Midbrain (tissue), 1 donor: ENCODE measurements around the gene ETV3L.

Experiments
- DNase-seq: peaks from one replicate; lab custom pipeline; 2025; lab: John Stamatoyannopoulos, UW

Gene ETV3L

DNA sequence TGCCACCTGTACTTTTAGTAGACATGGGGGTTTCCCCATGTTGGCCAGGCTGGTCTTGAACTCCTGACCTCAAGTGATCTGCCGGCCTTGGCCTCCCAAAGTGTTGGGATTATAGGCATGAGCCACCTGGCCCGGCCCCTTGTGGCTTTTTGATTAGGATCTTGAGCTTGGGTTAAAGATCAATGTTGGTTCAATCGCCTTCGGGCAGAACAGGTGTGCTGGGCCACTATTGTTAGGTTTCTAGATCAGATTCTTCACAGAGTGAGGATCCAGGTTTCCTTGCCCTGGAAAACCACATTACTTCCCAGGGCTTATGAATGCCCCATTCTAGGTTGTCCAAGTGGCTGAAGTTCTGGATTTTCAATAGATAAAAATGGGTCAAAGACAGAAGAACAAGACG is 32.5 kb upstream of the ETV3L start:
- no peak for DNase-seq

- no peak for DNase-seq
Measured at GRCh38 chr1:157131281-157131680, 31.7 kb upstream of the ETV3L start.

DNA sequence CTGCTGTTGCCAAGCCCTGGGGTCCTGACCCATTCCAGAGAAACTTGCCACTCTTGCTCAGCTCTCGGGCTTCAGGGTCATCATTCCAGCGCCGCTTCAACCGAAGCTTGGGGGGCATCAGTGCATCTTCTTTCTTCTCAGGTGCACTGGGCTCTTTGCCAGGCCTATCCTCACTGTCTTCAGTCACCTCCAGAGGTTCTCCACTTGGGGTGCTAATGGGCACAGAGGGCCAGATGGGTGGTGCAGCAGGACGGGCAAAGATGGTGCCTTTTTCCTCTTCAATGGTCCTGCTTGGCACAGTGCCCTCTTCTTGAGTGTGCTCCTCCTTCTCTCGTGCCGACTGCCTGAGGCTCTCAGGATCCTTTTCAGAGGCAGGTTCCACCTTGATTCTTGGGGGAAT is 25.2 kb upstream of the ETV3L start:
- DNase-seq: no peak

GRCh38 chr1:157119448-157119847 is 19.8 kb upstream of the ETV3L start:
- no peak for DNase-seq

DNA sequence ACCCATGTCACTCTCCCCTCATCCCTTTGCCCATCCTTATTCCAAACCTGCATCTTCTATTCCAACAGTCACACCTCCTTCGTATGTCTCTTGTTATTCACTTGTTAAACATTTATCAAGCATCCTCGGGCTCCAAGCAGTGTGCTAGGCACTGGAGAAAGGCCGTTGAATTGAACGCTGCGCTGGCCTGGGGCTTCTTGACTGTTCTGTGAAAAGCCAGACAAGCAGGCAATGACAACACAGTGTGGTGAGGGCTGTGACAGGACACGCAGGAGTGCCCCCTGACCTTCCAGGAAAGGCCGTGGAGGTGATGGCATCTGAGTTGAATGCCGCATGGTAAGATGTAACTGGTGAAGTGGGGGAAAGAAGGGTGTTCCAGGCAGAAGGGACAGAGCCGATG is 19.4 kb upstream of the ETV3L start:
- DNase-seq: no peak

GRCh38 chr1:157117527-157118057 is 18.0 kb upstream of the ETV3L start:
- DNase-seq: no peak

- no peak for DNase-seq
Measured at GRCh38 chr1:157116737-157117103, 17.1 kb upstream of the ETV3L start.

DNA sequence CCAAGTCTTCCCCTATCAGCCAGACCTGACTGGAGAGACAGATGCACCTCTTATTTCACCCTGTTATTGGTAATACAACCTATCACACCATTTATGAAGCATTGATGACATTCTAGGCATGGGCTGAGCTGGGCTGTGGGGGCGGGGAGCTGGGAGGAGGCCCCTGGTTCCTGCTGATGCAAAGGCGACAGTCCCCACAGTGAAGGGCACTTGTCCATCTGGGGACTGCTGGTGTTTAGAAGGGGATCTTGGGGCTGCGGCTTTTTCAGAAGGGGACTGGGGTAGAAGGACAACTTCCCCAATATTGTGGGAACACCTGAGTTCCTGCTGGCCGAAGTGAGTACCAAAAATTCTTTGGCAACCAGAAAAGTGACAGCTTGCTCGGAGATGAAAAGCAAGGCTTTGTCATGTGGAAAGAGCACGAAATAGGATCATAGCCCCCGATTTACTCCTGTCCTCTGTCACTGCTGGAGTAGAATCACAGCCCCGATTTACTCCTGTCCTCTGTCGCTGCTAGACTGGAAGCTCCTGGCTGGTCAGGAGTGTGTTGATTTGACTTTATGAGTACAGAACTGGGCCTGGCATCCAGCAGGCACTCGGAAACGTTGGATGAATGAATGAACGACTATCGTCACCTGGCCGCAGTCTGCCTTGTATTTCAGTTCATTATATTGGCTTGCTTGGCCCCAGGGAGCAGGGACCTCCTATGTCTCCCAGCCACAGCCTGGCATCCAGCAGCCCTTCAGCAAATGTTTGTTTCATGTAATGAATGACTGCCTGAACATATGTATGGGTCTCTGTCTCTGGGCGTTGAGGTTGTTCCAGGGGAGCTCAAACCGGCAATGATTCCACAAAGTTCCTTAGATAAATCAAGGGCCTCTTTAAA is 16.5 kb upstream of the ETV3L start:
- DNase-seq: no peak

- DNase-seq: no peak
Measured at GRCh38 chr1:157115429-157115838, 15.8 kb upstream of the ETV3L start.

- no peak for DNase-seq
Measured at GRCh38 chr1:157114183-157115121, 14.8 kb upstream of the ETV3L start.

DNA sequence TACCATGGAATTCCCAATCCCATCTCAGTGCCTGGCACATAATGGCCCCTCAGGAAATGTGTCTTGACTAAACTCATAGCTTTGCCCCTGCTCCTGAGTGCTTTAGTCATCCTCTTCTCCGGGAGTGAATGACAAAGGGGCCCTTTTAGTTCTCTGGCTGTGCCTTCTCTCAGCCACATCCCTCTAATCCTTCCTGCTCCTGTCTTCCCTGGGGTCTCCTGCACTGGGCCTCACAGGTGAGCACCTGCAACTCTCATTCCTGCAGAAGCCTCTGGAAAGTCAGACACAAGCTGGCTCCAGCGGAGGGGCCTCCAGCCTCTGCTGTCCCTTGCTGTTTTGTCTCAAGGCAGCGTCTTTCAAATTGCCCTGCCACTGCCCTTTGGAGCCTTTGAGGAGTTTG is 14.0 kb upstream of the ETV3L start:
- no peak for DNase-seq

- DNase-seq: no peak
Measured at GRCh38 chr1:157113106-157113505, 13.5 kb upstream of the ETV3L start.

GRCh38 chr1:157112186-157112867 is 12.7 kb upstream of the ETV3L start:
- no peak for DNase-seq

GRCh38 chr1:157111396-157112165 is 12.0 kb upstream of the ETV3L start:
- no peak for DNase-seq

GRCh38 chr1:157110686-157111085 is 11.1 kb upstream of the ETV3L start:
- no peak for DNase-seq

DNA sequence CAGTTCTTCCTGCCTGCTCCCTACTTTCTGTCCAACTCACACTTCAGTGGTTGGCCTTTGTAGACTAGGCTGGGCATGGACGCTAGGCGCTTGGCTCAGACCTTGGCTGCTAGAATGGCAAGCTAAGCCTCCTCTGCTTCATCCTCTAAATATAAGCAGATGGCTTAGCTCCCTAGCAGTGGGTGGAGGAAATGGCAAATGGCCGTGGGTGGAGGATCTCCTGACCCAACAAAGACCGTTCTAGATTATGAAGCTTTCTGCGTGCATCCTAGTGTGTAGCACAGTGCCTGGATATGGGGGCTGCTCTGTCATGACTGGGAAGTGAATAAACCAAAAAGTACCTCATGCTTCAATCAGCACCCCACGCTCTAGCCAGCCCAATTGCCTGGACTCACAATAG is 10.4 kb upstream of the ETV3L start:
- DNase-seq: no peak

GRCh38 chr1:157108448-157108847 is 8.8 kb upstream of the ETV3L start:
- no peak for DNase-seq

DNA sequence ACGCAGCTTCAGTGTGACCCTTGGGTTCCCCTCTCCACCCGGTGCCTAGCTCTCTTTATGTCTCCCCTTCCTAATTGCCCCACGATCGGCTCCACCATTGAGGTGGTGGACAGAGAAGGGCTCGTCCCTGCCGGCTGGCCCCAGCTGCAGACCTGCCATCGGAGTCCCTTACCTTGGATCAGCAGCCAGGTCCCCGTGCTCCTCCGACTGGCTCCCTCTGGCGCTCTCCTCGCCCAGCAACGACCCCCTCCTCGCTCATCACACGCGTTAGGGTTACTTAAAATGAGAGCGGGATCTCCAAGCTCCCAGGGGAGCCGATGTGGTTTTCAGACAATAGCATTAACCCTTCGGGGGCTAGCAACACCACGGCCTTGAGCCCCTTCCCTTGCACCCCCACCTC is 8.1 kb upstream of the ETV3L start:
- no peak for DNase-seq

GRCh38 chr1:157106813-157107189 is 7.2 kb upstream of the ETV3L start:
- no peak for DNase-seq

GRCh38 chr1:157105988-157106812 is 6.6 kb upstream of the ETV3L start:
- no peak for DNase-seq
